Large intestine (tissue), 3 donors: ENCODE data around the gene TTBK2. TPM values are rescaled to one million over a fixed set of nuclear protein-coding genes. Genes with fewer than 3 reads are reported as not detected.

Source experiments
- DNase-seq, 2 donors: peaks; one replicate each; pipeline versions ENCODE4 v3.0.0 to v3.0.0-alpha.2; 2013
- H3K27ac ChIP-seq: one replicate; pipeline ENCODE4 v1.5.1; 2013; ENCODE audit warnings: low read length
- H3K27me3 ChIP-seq: 2 replicates; pipeline ENCODE4 v1.6.1; 2013; ENCODE audit warnings: low read length; ENCODE audit not compliant: control insufficient read depth, insufficient read depth
- H3K36me3 ChIP-seq: 2 replicates; pipeline ENCODE4 v1.6.1; 2013; ENCODE audit warnings: low read length; ENCODE audit not compliant: control insufficient read depth, insufficient read depth
- H3K4me1 ChIP-seq: one replicate; pipeline ENCODE4 v1.6.1; 2013; ENCODE audit warnings: low read length; ENCODE audit not compliant: control insufficient read depth, insufficient read depth
- H3K4me3 ChIP-seq: one replicate; pipeline ENCODE4 v1.5.1; 2013; ENCODE audit warnings: low read length
- H3K9me3 ChIP-seq: one replicate; pipeline ENCODE4 v1.6.1; 2013; ENCODE audit warnings: mild to moderate bottlenecking, low read depth, low read length, moderate library complexity; ENCODE audit not compliant: control insufficient read depth
- WGBS: methylation state at CpG from one replicate; pipeline ENCODE4 v1.1.5; 2013; ENCODE audit warnings: low lambda C conversion rate; ENCODE audit not compliant: insufficient coverage; 5-methylcytosine and 5-hydroxymethylcytosine counted together
- polyA plus RNA-seq: library from polyadenylated mRNA; unstranded; fragments of 120-200 nt; gene quantifications from one replicate; pipeline ENCODE4 v1.2.1, GENCODE V29; 2013

TTBK2 gene
- polyA plus RNA-seq, 1 donor: 7.2 TPM

DNA sequence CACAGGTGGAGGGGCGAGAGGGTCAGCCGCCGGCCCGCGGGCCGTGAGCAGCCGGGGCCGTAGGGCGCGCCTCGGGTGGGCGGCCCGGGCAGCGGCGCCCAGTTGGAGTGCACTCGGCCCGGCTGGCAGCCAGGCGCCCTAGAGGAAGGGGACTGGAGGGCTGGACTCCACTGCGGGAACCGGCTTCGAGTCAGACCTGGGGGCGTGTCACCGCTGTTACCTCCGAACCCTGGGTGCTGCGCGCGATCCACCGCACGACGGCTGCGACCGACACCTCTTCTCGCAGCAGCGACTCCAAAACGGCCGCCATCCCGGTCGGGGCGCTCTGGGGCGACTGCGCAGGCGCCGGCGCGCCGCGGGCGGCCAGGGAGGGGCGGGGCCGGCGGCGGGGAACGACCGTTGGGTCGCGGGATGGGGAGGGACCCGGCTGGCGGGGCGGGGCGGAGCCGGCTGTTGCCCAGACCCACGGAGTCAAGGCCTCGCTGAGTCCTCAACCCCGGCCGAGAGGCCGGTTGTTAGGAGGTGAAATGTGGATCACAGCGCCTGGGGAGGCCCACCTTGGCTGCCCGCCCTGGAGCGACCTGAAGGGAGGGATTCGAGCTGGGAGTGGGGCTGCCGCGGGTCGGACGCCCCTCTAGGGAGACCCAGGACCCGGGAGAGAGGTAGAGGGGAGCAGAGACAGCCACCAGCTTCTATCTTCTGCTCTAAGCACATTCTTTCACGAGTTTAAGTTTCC lies 183.6 kb downstream of the TTBK2 start, which contains the start of gene CDAN1:
Gene CDAN1, minus strand, starts transcription at position 336 of the 736 bp plus-strand sequence. Its CDS starts 26 bp downstream, at position 310.
- H3K36me3 ChIP-seq: peaks cover 35% of the 10 kb centered on the region
- peaks cover 6% of the 10 kb centered on the region for H3K4me1 ChIP-seq
- 0% methylated on average over 1 of the region's 76 CpGs for WGBS
- H3K27me3 ChIP-seq: no peaks in the 10 kb centered on the region
- no peaks in the 10 kb centered on the region for H3K9me3 ChIP-seq
- H3K4me3 ChIP-seq: peak within 1 kb of the TSS; percentile 66
- DNase-seq: peak; percentile 83 to 91
- H3K27ac ChIP-seq: peak within 1 kb of the TSS; percentile 82

DNA sequence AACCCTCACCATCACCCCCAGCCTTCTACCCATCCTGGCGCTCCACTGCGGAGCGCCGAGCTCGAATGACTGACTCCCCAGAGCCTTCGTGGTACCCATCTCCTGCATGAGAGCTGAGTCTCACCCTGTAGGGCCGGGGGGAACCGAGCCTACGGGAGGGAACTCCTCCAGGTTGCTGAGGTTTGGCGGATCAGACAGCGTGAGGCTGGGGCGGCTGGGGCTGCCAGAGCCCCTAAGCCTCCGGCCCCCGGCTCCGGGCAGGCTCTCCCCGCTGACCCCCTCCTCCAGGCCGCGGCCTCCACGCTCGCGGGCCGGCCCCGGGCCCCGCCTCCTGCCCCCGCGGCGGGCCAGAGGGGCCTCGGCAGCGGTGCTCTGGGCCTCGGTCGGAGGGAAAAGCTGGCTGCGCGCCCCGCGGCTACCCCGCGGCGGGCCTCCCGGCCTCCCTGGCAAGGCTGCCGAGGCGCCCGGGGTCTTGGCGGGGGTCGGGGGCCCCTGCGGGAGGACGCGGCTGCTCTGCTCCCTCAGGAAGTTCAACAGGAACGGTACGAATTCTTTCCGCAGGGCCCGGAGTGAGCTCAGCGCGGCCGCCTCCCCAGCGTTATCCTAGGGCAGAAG lies 184.3 kb downstream of the TTBK2 start:
- no peaks in the 10 kb centered on the region for H3K27me3 ChIP-seq
- H3K27ac ChIP-seq: peak overlapping the region; percentile 73
- H3K4me1 ChIP-seq: peaks cover 6% of the 10 kb centered on the region
- H3K36me3 ChIP-seq: peaks cover 40% of the 10 kb centered on the region
- DNase-seq: peak in 1 of 2 donors; percentile 19
- WGBS: no CpG with 5 or more reads among the region's 55 CpGs
- no peaks in the 10 kb centered on the region for H3K9me3 ChIP-seq
- peak overlapping the region; percentile 66 for H3K4me3 ChIP-seq

- H3K4me3 ChIP-seq: peak overlapping the region; percentile 66
- no CpG with 5 or more reads among the region's 19 CpGs for WGBS
- peaks cover 47% of the 10 kb centered on the region for H3K36me3 ChIP-seq
- H3K27ac ChIP-seq: no peak overlapping the region
- H3K4me1 ChIP-seq: peaks cover 6% of the 10 kb centered on the region
- H3K9me3 ChIP-seq: no peaks in the 10 kb centered on the region
- no peaks in the 10 kb centered on the region for H3K27me3 ChIP-seq
- DNase-seq: no peak
Observed at GRCh38 chr15:42735382-42736165, 185.0 kb downstream of the TTBK2 start.

- no peak for DNase-seq
- Histone ChIP-seq H3K36me3 (peaks cover 60% of the 10 kb centered on the region), H3K27ac (no peak overlapping the region), H3K4me1 (peaks cover 6% of the 10 kb centered on the region), H3K4me3 (no peak overlapping the region), H3K9me3 (no peaks in the 10 kb centered on the region), H3K27me3 (no peaks in the 10 kb centered on the region)
- WGBS: no CpG with 5 or more reads among the region's 6 CpGs
Observed at GRCh38 chr15:42734076-42734672, 186.4 kb downstream of the TTBK2 start.

GRCh38 chr15:42733027-42733426 lies 187.6 kb downstream of the TTBK2 start:
- Histone ChIP-seq H3K9me3 (no peaks in the 10 kb centered on the region), H3K4me3 (no peak overlapping the region), H3K36me3 (peaks cover 72% of the 10 kb centered on the region), H3K27ac (no peak overlapping the region), H3K27me3 (no peaks in the 10 kb centered on the region), H3K4me1 (peaks cover 6% of the 10 kb centered on the region)
- WGBS: no CpG with 5 or more reads among the region's 11 CpGs
- no peak for DNase-seq

DNA sequence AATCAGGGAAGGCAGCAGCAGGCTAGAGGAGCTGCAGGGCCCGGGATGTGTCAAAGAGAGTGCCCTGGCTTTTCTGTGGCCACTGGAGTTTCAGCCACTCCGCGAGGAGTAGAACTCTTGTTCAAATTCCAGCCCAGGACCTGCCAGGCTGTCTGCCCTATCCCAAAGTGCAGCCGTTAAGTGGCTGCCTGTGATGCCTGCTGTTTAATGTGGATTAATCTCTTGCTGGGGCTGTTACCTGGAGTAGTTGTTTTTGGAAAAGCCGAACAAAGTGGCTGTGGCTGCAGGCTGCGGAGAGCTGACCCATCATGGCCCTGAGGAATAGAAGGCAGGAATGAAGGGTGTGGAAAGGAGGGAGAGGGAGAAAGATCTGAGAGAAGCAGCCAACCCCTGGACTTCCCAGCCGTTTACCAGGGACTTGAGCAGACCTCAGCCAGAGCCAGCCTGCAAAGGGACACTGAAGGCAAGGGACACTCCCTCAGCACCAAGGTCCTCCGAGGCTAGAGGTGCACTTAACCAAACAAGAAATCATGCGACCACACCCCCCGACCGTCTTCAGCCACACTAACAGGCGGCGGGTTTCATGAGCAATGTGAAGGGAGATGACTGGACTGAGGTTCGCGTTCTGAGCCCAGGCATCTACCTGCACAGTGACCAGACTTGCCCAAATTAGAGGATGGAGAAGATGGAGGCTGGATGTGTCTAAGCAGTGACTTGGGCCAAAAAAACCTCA lies 188.3 kb downstream of the TTBK2 start:
- H3K27ac ChIP-seq: no peak overlapping the region
- peaks cover 6% of the 10 kb centered on the region for H3K4me1 ChIP-seq
- no peaks in the 10 kb centered on the region for H3K9me3 ChIP-seq
- WGBS: 100% methylated on average over 1 of the region's 15 CpGs
- DNase-seq: no peak
- no peak overlapping the region for H3K4me3 ChIP-seq
- H3K27me3 ChIP-seq: no peaks in the 10 kb centered on the region
- H3K36me3 ChIP-seq: peaks cover 79% of the 10 kb centered on the region

- no peak overlapping the region for H3K4me3 ChIP-seq
- H3K27ac ChIP-seq: no peak overlapping the region
- peaks cover 6% of the 10 kb centered on the region for H3K4me1 ChIP-seq
- DNase-seq: no peak
- H3K9me3 ChIP-seq: no peaks in the 10 kb centered on the region
- WGBS: 83% methylated on average over 1 of the region's 6 CpGs
- H3K36me3 ChIP-seq: peaks cover 86% of the 10 kb centered on the region
- no peaks in the 10 kb centered on the region for H3K27me3 ChIP-seq
Observed at GRCh38 chr15:42731461-42731860, 189.1 kb downstream of the TTBK2 start.

DNA sequence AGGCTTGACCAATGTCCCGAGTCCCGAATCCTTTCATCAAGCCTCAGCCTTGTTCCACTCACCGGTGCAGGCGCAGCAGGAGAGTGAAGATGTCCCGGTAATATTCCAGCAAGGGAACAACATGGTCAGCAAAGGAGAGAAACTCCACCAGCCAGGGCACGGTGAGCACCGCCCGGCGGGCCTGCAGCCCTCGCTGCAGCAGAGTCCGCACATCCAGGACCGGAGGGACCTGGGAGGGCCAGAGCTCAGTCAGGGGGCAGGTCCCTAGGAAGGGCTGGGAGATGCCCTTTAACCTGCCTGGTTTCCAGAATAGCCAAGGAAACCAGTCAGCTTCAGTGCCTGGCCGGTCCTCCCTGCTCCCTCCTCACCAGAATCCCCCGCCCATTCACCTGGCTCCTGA lies 190.0 kb downstream of the TTBK2 start:
- Histone ChIP-seq H3K9me3 (no peaks in the 10 kb centered on the region), H3K36me3 (peaks cover 94% of the 10 kb centered on the region), H3K27me3 (no peaks in the 10 kb centered on the region), H3K4me3 (no peak overlapping the region), H3K27ac (no peak overlapping the region), H3K4me1 (no peaks in the 10 kb centered on the region)
- no peak for DNase-seq
- no CpG with 5 or more reads among the region's 14 CpGs for WGBS

- H3K36me3 ChIP-seq: peaks cover 94% of the 10 kb centered on the region
- H3K4me1 ChIP-seq: no peaks in the 10 kb centered on the region
- H3K27ac ChIP-seq: no peak overlapping the region
- no peaks in the 10 kb centered on the region for H3K27me3 ChIP-seq
- WGBS: 100% methylated on average over 1 of the region's 8 CpGs
- no peak for DNase-seq
- H3K4me3 ChIP-seq: no peak overlapping the region
- H3K9me3 ChIP-seq: no peaks in the 10 kb centered on the region
Observed at GRCh38 chr15:42730135-42730534, 190.4 kb downstream of the TTBK2 start.
